ENCODE results near the gene CCDC61.

Gene CCDC61

GRCh38 chr19:46035986-46036743 lies 40.9 kb downstream of the CCDC61 start:
- no peak for FAIRE-seq
- no peak for DNase-seq (ENCODE audit: insufficient read length, low spot score)

DNA sequence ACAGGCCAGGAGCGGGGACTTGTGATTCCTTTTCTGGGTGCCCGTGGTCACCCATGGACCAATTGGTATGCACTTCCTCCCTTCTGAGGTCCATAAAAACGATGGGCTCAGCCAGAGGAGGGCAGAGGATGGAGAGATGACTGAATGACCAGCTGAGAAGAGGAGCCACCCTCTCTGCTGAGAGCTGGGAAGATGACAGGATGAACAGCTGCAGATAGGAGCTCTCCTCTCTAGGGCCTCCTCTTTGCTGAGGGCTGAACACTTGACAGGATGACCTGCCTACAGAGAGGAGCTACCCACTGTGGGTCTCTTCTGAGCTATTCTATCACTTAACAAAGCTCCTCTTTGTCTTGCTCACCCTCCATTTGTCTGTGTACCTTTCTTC lies 41.5 kb downstream of the CCDC61 start:
- FAIRE-seq (no peak), DNase-seq (ENCODE audit: insufficient read length, low spot score) (no peak)

DNA sequence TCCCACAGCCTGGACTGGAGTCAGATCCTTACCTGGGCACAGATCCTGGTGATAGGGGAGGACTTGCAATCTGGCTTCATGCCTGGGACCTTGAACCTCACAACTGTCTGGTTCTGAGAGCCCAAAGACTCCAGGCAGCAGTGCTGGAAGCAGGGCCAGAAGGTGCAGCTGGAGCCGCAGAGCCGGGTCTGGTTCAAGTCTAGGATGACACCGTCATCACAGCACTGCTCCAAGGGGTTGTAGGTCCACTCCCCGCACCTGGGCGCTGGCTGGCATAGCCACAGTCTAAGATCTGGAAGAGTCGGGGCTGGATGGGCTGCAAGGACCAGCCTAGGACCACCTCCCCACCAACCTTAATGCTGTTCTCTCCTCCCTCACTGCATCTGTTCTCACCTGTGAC lies 44.9 kb downstream of the CCDC61 start:
- FAIRE-seq (no peak), DNase-seq (ENCODE audit: insufficient read length, low spot score) (no peak)

- no peak for FAIRE-seq
- DNase-seq (ENCODE audit: insufficient read length, low spot score): no peak
Observed at GRCh38 chr19:46040952-46041500, 45.8 kb downstream of the CCDC61 start, which contains the start of gene IGFL4. IGFL4 (minus strand) TSS chr19:46041002; CDS start chr19:46040962, 40 bp downstream.

DNA sequence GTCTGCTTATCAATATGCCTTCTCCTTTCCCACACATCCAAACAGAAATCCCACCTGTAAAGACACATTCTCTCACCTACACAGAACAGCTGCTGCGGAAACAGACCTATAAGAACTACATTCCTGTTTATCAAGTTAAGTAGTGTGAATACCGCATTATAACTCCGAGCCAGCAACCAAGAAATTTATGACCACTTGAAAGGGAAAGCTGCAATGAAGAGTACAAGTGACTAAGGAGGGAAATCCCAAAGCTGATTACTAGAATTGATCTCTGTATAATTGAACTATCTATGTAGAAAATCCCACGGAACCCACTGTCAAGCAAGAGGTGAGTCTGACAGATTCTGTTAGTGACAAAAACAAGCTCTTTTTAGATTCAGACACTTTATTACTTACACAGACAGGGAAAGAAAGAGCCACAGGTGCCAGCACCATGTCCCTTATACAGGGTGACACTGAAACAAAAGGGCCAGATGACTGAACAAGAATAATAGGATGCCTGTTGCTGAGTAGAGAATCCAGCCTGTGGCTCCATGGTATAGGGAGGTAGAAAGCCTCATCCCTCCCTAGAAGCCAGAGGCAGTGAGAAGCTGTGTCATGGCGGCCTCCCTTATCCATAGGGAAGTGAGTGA lies 47.1 kb downstream of the CCDC61 start:
- DNase-seq (ENCODE audit: insufficient read length, low spot score) (no peak), FAIRE-seq (no peak)

GRCh38 chr19:46043519-46043918 lies 48.3 kb downstream of the CCDC61 start:
- DNase-seq (ENCODE audit: insufficient read length, low spot score): no peak
- no peak for FAIRE-seq

DNA sequence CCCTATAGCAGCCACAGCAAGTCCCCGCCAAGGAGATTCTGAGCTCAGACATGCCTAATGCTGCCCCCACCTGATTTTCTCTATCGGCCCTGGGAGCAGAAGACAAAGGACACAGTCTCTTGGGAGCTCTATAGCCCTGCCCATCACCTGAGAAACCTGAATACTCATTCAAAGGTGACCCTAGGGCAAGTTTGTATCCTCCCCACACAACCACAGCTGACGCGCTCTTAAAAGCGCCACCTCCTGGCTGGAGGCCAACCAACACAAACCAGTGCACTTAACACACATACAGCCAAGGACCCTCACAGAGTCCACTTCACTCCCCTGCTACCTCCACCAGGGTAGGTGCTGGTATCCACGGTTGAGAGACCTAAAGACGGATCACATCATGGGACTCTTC lies 54.3 kb downstream of the CCDC61 start:
- DNase-seq (ENCODE audit: insufficient read length, low spot score): no peak
- no peak for FAIRE-seq

- DNase-seq (ENCODE audit: insufficient read length, low spot score) (no peak), FAIRE-seq (no peak)
Observed at GRCh38 chr19:46052896-46053295, 57.6 kb downstream of the CCDC61 start.

DNA sequence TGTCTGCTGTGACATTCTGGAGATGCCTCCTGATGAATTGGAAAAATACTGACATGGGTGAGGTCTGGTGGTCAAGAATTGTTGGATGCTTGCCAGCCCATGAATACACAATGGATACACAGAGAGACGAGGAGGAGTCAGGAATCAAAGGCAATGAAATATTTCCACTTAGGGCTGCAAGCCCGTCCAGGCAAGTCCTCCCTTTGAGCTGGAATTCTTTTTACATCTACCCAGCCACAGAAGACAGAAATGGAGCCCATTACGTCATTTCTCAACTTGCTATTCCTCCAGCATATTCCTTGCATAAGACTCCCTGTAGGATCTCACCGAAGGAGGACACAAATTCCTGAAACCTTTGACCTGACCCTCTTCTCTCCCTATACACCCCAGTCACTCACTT lies 61.3 kb downstream of the CCDC61 start:
- FAIRE-seq: no peak
- no peak for DNase-seq (ENCODE audit: insufficient read length, low spot score)

GRCh38 chr19:46058778-46059177 lies 63.5 kb downstream of the CCDC61 start:
- FAIRE-seq: no peak

GRCh38 chr19:46060012-46060411 lies 64.7 kb downstream of the CCDC61 start:
- DNase-seq (ENCODE audit: insufficient read length, low spot score) (no peak), FAIRE-seq (no peak)

More at GRCh38 chr19:46058778-46059177, 63.5 kb downstream of the CCDC61 start:
- DNase-seq (ENCODE audit: insufficient read length, low spot score): no peak

GRCh38 chr19:46063201-46063600 lies 67.9 kb downstream of the CCDC61 start:
- FAIRE-seq (no peak), DNase-seq (ENCODE audit: insufficient read length, low spot score) (no peak)

DNA sequence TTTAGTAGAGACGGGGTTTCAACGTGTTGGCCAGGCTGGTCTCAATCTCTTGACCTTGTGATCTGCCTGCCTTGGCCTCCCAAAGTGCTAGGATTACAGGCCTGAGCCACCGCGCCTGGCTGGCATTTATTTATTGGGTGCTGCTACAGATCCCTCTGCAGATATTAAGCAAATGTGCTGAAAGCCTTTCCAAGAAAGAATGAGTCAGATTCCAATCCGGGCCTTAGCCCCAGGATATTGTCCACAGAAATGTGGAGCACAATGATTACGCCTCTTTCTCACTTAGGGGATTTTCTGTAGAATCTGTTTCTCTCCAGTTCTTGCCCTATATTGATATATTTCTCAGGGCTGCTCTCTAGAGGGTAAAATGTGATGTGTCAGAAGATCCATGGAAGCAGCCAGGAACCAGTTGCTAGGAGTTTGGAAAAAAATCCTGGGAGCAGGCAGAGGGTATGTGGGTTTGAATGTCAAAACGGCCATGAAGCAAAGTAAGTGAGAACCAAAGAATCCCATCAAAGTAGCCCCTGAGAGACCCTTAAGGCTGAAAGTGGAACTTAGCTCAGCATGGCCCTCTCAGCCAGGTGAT lies 70.3 kb downstream of the CCDC61 start:
- FAIRE-seq: no peak

GRCh38 chr19:46066471-46066870 lies 71.2 kb downstream of the CCDC61 start:
- no peak for FAIRE-seq
- DNase-seq (ENCODE audit: insufficient read length, low spot score): no peak

More for the DNA sequence above, 70.3 kb downstream of the CCDC61 start:
- no peak for DNase-seq (ENCODE audit: insufficient read length, low spot score)

GRCh38 chr19:46067691-46068090 lies 72.4 kb downstream of the CCDC61 start:
- FAIRE-seq: no peak
- DNase-seq (ENCODE audit: insufficient read length, low spot score): no peak

Measured in HTR-8/SVneo (cell line).